NCI-H345 treated with DMSO at 0.1 percent for 48 hours (cell line): ENCODE results near the gene ZNRD2.

Experiments
- DNase-seq: peaks from one replicate; lab custom pipeline; 2025; ENCODE audit not compliant: unreplicated experiment; lab: John Stamatoyannopoulos, UW

The ZNRD2 gene

DNA sequence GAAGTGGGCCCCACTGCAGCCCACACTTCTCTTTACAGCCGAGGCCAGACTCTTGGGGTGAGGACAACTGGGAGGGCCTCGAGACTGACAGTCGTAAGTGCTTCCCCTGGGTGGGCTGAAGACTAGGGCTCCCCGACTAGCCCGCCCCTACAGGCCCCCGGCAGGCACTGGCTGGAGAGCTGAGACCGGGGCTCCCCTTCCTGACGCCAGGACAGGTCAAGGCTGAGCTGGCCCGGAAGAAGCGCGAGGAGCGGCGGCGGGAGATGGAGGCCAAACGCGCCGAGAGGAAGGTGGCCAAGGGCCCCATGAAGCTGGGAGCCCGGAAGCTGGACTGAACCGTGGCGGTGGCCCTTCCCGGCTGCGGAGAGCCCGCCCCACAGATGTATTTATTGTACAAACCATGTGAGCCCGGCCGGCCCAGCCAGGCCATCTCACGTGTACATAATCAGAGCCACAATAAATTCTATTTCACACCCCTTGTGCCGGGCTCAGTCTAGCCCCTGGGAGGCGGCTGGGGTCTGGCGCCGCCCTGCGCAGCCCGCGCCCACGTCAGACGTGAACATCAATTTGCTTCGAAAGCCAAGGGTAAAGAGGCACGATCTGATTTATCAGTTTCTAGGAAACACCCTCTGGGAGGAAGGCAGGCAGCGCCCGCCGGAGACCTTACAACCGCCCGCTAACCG lies 31.9 kb upstream of the ZNRD2 start:
- DNase-seq = no peak

DNA sequence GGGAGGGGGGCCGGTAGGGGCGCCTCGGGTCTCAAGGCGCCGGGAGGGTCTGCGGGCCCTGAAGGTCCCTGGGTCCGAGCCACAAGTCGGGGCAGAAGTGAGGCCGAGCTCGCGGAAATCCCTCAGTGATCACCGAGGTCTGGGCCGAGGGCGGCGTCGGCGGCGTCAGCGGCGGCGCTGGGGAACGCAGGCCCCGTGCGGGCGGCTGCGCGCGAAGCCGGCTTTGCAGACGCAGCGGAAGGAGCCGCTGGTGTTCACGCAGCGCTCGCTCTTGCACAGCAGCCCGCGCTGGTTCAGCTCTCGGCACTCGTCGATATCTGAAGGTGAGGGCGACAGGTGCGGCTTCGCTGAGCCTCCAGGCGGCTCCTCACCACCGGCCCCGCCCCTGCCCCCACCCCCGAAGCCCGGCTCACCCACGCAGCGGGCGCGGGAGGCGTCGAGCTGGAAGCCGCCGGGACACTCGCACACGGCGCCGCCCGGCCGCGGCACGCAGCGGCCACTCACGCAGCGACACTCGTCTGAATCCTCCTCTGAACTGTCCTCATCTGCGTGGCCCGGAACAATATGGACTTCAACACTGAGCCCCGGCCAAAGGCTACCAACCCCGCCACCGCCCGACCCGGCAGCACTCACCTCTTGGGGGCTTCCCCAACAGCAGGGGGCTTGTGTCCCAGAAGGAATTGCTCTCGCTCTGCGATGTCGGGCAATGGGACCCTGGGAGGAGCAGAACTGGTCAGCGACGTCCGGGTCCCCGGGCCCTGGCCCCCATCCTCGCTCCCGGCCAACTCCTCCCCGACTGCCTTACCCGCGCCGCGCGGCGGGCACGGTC lies 31.1 kb upstream of the ZNRD2 start:
- DNase-seq = no peak

DNA sequence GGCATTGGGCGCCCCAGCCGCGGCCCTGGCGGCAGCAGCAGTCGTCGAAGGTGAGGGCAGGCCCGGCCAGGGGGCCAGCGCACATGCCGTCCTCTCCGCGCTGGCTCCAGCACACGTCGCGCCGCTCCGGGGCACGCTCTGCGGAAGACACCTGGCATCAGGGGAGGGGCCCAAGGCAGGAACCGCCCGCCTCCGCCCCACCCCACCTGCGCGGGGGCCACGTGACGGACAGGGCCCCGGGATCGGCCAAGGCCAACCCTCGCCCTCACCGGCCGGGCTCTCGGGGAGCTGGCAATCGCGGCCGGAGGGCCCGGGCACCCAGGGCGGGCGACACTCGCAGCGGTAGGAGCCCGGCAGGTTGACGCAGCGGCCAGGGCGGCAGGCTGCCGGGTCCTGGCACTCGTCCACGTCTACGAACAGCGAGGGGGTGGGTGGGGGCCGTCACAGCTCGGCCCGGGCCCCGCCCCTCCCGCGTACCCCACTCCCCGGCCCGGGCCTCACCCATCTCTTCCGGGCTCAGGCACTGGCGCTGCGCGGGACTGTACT lies 30.5 kb upstream of the ZNRD2 start:
- DNase-seq = no peak

DNA sequence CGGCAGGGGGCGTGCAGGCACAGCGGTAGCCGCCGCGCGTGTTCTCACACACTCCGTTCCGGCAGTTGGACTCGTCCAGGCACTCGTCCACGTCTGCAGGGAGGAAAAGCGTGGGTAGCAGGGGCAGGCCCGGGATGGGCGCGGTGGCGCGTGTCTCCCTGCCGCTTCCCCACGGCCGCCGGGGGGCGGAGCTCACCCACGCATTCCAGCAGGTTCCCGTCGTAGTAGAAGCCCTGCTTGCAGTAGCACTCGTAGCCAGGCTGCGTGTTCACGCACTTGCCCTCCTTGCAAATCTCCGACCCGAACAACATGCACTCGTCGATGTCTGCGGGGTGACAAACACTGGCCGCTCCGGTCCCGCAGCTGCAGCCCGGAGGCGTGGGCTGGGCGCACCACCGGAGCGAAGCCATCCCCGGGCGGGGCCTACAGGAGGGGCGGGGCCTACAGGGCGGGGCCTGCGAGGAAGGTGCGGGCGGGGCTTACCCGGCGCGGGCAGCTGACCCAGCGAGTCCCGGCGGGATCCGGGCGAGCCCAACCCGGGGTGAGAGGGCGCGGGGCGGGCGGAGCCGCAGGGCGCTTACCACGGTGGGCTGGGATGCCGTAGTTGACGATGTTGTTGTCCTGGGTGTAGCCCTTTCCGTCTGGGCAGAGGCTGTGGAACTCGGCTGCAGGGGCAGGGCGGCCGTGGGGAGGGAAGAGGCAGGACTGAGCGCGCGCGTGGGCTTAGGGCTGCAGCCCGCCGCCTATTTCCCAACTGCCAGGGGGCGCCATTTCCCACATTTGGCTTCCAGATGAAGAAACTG lies 29.8 kb upstream of the ZNRD2 start:
- DNase-seq = peak; percentile 51

- no peak for DNase-seq
Observed at GRCh38 chr11:65541093-65541982, 28.9 kb upstream of the ZNRD2 start.

DNA sequence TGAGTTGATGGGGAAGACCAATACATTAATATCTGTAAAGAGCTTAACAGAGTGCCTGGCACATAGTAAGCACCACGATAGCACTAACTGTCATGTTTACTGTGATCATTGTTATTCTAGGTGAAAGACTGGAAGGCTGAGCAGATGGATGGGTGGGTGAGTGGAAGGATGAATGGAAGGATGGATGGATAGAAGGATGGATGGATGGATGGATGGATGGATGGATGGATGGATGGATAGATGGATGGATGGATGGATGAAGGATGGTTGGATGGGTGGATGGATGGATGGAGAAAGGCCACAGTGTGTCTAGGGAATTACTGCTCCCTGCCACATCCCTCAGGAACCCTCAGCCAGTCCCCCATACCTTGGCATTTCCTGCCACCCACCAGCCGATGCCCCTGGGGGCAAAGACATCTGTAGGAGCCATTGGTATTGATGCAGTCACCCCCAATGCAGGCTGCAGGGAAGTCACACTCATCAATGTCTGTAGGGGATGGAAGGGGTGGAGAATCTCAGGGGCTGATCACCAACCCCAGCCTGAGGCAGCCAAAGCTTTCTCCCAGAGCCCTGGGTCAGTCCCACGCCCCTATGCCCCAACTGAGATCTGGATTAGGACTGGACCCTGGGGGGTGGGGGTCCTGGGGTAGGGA lies 27.4 kb upstream of the ZNRD2 start:
- DNase-seq = no peak

GRCh38 chr11:65545853-65546216 lies 24.4 kb upstream of the ZNRD2 start:
- DNase-seq = no peak

DNA sequence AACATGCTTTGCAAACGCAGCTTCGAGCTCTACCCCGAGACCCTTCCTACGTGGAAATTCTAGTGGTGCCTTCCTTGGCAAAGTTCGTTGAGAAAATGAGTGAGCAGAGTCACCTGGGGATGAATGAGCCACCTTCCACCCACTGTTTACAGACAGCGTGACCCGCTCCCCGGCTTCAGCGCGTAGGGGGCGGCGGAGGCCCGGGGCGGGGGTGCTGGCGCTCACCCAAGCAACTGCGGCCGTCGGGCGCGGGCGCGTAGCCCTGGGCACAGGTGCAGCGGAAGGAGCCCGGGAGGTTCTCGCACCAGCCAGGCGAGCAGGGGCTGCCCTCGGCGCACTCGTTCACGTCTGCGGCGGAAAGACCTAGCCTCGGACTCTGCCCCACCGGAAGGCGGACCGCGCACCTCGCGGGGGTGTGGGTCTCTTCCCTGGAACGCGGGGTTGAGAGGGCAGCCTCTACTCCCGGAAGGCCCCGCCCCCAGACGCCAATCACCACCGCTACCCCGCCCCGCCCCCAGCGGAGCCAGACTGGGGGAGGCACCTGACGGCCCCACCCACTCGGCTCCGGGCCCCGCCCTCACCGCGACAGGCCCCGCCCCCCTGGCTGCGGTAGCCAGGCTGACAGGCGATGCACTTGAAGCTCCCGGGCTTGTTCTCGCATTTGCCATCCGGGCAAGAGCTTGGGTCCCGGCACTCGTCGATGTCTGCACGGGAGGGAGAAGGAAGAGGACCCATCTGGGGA lies 23.9 kb upstream of the ZNRD2 start:
- DNase-seq = peak; percentile 78

GRCh38 chr11:65547446-65548125 lies 22.7 kb upstream of the ZNRD2 start:
- no peak for DNase-seq

DNA sequence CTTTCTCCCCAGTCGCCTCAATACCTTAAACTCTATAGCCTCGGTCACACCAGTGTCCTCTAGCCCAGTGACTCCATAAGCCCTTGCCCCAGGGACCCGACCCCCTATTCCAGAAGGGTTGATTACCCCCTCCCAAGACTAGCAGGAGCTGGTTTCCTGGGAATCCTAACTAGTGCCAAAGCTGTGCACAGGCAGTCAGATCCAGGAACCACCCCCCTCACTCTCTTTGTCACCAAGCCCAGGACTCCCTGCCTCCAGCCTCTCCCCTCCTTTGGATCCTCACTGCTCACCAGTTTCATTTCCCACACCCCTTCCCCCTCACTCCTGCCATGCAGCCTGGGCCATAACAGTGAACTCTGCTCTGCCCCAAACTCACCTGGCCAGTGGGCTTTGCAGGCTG lies 21.9 kb upstream of the ZNRD2 start:
- DNase-seq = no peak

DNA sequence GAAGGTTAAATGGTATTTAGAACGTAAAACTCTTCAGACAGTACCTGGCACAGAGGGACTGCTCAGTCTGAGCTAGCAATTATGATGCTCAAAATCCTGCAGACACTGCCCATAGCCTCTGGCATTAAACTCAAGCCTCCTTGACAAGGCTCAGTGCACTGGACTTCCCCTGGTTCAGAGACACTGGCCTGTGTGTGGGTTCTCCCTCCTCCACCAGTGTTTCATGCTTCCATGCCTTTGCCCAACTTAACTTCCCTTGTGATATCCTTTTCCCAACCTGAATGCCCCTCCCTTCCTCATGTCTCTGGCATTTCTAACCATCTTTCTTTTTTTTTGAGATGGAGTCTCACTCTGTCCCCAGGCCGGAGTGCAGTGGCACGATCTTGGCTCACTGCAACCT lies 21.2 kb upstream of the ZNRD2 start:
- no peak for DNase-seq

DNA sequence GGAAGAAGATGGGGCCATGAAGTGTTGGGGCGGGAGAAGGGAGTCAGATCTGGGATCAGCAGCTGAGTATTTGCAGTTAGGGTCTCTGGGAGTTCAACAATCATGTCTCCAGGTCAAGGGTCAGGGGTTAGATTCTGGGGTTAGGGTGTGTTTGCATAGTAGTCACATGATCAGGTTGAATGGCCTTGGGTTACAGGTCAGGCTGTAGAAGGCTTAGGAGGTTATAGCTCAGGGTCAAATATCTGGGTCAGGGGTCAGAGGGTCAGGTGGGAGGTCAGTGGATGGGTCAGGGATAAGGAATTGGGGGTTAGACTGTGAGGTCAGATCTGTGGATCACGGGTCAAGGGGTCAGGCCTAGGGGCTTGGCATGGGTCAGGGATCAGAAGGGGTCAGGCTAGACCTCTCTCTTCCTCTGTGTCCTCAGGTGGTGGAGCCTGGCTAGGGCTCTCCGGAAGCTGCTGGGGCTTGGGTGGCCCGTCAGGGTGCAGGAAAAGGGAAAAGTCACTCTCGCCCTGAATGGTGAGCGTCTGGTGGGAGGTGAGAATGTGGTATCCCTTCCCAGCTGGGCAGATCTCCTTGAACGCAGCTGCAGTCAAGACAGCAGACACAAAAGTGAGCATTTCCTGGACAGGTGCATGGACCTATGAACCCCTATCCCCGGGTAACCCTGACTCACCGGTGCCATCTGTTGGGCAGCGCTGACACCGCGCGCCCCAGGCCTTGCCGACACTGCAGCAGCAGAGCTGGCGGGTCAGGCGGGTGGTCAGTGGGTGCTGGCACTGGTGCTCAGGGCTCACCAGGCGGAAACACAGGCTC lies 18.5 kb upstream of the ZNRD2 start:
- peak; percentile 41 for DNase-seq

GRCh38 chr11:65552388-65552951 lies 17.8 kb upstream of the ZNRD2 start:
- no peak for DNase-seq

DNA sequence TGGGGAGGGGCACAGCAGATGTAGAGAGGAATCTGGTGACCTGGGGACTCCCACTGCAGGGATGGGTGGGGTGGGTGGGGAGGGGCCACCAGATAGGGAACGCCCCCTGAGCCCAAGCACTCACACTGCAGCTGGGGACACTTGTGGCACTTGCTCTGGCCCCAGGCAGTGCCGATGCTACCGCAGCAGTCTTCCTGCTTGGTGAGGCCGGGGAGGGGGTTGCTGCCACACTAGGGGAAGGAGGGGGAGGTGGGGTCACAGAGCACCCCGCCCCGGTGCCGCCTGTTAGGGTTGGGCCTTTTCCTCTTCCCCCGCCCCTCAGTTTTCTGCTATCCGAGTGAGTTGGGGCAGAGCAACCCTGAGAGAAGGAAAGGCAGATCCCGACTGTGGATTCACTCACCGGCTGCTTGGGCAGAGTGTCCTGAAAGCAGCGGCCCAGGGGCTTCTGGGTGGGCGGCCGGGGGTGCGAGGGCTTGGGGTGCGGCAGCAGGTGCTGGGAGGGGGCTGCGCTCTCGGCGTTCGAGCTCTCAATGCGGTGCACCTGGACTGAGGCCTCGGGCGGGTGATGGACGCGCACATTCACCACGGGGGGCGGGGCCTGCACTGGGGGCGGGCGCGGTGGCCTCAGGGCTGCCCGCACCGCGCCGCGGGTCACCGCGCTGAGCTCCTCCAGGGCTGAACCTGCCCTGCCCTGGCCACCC lies 16.8 kb upstream of the ZNRD2 start:
- peak; percentile 19 for DNase-seq

DNA sequence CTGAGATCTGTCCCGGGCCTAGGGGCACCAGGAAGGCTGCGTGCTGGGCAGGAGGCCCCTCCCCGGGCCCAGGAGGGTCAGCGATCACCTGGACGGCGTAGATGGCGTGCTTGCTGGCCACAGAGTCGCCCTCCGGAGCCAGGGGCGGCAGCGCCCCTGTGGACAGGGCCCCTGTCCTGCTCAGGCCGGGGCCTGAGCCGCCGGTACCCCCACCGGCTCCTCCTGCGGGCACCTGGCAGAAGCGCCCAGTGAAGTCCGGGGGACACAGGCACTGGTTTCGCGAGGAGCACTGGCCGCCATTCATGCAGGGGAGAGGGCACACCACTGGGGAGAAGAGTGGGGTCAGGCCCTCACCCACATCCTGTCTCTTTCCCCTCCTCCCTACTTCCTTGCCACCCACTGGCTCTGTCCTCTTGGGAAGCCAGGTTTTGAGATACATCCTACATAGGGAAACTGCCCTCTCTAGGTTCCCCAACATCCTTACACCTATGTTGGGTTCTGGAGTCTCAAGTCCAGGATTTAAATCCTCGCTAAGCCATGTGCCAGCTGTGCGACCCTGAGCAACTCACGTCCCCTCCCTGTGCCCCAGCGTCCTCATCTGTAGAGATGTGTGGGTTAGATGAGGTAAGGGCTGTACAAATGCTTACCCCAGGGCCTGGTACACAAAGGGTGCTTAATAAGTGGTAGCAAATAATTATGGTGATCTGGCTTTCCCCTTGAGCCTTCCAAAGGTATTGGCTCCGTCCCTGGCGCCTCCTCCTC lies 16.0 kb upstream of the ZNRD2 start:
- no peak for DNase-seq

DNA sequence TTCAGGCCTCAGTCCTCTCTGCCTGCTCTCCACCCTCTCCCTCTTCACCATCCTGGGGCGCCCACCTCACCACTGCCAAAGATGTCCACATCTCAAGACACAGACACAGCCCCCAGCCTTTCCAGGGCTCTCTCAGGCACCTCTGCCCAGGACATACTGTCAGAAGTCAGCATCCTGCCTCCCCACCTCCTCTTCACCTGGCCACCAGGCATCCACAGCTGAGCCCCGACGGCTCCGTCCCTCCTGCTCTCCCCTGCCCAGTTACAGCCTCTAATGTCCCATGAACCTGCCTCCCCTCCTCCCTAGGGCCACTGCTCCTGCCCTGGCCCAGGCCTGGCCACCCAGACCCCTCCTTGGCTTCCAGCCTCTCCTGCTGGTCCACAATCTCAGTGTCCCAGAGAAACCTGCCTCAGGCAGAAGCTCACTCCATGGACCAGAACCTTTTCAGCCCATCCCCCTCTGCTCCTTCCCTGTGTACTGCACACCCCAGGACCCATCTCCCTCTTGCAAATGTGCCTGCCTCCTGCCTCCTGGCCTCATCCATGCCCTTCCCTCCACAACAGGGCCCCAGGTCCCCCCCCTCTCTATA lies 15.3 kb upstream of the ZNRD2 start:
- no peak for DNase-seq
